ENCODE results near the gene ALMS1. TPM values are rescaled to one million over a fixed set of nuclear protein-coding genes. Genes with fewer than 3 reads are reported as not detected.
"Not testable (repeated sequence)": the region's sequence is repeated elsewhere in the genome, so short reads cannot be mapped to it uniquely, and the experiment has no call there.

Gene ALMS1
- polyA plus RNA-seq, 1 experiment = 9.3 TPM

DNA sequence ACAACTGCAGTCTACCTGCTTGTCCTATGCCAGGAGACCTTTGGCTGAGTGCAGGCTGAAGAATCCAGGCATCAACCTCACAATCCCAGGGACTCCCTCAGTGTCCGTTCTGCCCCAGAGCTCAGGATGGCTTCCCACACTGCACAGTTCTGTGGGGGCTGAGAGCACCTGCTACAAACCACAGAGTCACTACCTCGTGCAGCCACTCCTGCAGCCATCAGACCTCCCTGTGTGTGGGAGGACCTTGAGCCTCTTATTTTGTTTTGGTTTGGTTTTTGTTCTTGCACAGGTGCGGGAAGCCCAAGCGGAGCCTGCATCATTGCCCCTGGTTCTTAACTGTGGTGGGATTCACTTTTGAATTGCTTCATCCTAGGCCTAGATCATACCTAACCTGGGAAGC, 225.6 kb downstream of the ALMS1 start:
- H3K4me3 ChIP-seq (ENCODE audit: low read depth, low read length) = no peak overlapping the region
- POLR2A ChIA-PET = no interaction called here
- TF ChIP-seq, protein P1, sequence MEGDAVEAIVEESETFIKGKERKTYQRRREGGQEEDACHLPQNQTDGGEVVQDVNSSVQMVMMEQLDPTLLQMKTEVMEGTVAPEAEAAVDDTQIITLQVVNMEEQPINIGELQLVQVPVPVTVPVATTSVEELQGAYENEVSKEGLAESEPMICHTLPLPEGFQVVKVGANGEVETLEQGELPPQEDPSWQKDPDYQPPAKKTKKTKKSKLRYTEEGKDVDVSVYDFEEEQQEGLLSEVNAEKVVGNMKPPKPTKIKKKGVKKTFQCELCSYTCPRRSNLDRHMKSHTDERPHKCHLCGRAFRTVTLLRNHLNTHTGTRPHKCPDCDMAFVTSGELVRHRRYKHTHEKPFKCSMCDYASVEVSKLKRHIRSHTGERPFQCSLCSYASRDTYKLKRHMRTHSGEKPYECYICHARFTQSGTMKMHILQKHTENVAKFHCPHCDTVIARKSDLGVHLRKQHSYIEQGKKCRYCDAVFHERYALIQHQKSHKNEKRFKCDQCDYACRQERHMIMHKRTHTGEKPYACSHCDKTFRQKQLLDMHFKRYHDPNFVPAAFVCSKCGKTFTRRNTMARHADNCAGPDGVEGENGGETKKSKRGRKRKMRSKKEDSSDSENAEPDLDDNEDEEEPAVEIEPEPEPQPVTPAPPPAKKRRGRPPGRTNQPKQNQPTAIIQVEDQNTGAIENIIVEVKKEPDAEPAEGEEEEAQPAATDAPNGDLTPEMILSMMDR (IDR thresholded peaks at IDR 0.05; ENCODE audit: low read depth, low read length) = no peak
- H3K9me3 ChIP-seq (ENCODE audit: control insufficient read depth, insufficient read depth, low read length) = no peaks in the 10 kb centered on the region
- DNase-seq (ENCODE audit: low read depth, low spot score) = no peak
- no peaks in the 10 kb centered on the region for H3K27me3 ChIP-seq (ENCODE audit: control insufficient read depth, insufficient read depth, low read length)
- CTCF ChIA-PET = no interaction called here
- H3K27ac ChIP-seq (ENCODE audit: low read depth, low read length) = no peak overlapping the region

- TF ChIP-seq, protein P1 (IDR thresholded peaks at IDR 0.05; ENCODE audit: low read depth, low read length) = no peak
- Histone ChIP-seq H3K27ac (ENCODE audit: low read depth, low read length) (no peak overlapping the region), H3K27me3 (ENCODE audit: control insufficient read depth, insufficient read depth, low read length) (no peaks in the 10 kb centered on the region), H3K4me3 (ENCODE audit: low read depth, low read length) (no peak overlapping the region), H3K9me3 (ENCODE audit: control insufficient read depth, insufficient read depth, low read length) (no peaks in the 10 kb centered on the region)
- no peak for DNase-seq (ENCODE audit: low read depth, low spot score)
- ChIA-PET POLR2A (no interaction called here), CTCF (no interaction called here)
Measured at GRCh38 chr2:73611867-73612266, 226.2 kb downstream of the ALMS1 start.

DNA sequence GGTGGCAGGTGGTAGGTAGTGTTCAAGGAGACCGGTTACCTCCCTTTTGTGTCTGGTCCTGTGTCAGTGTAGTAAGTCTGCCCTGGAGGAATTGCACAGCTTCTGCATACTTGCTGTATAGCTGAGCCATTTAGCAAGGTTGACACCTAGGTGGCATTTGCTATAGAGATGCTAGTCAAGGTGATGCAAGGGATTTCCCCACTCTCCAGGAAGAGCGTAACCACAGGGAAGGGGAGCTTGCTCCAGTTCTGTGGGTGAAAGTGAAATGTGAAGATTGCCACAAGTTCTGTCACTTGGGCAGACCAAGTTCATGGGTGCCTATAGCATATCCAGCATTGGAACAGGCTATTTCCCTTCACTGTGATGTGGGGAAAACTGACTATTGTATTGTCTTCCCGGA, 228.5 kb downstream of the ALMS1 start:
- no peak overlapping the region for H3K27ac ChIP-seq (ENCODE audit: low read depth, low read length)
- CTCF ChIA-PET = interaction anchor here (0.5 to 0.8 kb wide), 2 partner anchors 254 to 565 kb away, joined by 3 read pairs; no protein-coding TSS in a partner anchor
- POLR2A ChIA-PET = no interaction called here
- no peaks in the 10 kb centered on the region for H3K27me3 ChIP-seq (ENCODE audit: control insufficient read depth, insufficient read depth, low read length)
- no peak for DNase-seq (ENCODE audit: low read depth, low spot score)
- H3K9me3 ChIP-seq (ENCODE audit: control insufficient read depth, insufficient read depth, low read length) = no peaks in the 10 kb centered on the region
- TF ChIP-seq, protein P1 (IDR thresholded peaks at IDR 0.05; ENCODE audit: low read depth, low read length) = no peak
- no peak overlapping the region for H3K4me3 ChIP-seq (ENCODE audit: low read depth, low read length)

GRCh38 chr2:73614997-73615396, 229.4 kb downstream of the ALMS1 start:
- ChIA-PET CTCF (interaction anchor here (0.8 kb wide), 1 partner anchor 255 kb away, joined by 3 read pairs; no protein-coding TSS in a partner anchor), POLR2A (no interaction called here)
- no peak for DNase-seq (ENCODE audit: low read depth, low spot score)
- no peaks in the 10 kb centered on the region for H3K27me3 ChIP-seq (ENCODE audit: control insufficient read depth, insufficient read depth, low read length)
- no peaks in the 10 kb centered on the region for H3K9me3 ChIP-seq (ENCODE audit: control insufficient read depth, insufficient read depth, low read length)
- H3K4me3 ChIP-seq (ENCODE audit: low read depth, low read length) = no peak overlapping the region
- no peak overlapping the region for H3K27ac ChIP-seq (ENCODE audit: low read depth, low read length)
- TF ChIP-seq, protein P1 (IDR thresholded peaks at IDR 0.05; ENCODE audit: low read depth, low read length) = no peak

DNA sequence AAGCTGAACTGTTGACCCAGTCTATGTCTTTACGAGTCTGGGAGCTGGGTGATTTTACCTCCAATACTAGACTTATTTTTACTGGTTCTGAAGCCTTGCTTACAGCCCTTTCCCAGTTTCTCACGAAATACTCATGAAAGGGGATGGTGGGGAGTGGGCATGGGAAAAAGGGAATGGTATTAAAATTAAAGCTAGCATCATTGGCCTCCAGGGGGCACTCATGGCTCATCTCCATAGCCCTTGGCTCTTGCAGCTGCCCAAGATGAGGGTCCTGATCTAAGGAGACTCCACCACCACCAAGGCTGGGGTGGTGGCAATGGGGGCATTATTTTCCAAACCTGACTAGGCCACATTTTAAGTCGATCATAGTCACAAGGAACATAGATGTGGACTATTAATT, 234.3 kb downstream of the ALMS1 start:
- H3K4me3 ChIP-seq (ENCODE audit: low read depth, low read length); DNase-seq (ENCODE audit: low read depth, low spot score); H3K9me3 ChIP-seq (ENCODE audit: control insufficient read depth, insufficient read depth, low read length); POLR2A ChIA-PET; CTCF ChIA-PET; H3K27ac ChIP-seq (ENCODE audit: low read depth, low read length); H3K27me3 ChIP-seq (ENCODE audit: control insufficient read depth, insufficient read depth, low read length): not testable (repeated sequence)

GRCh38 chr2:73624036-73624435, 238.4 kb downstream of the ALMS1 start:
- H3K9me3 ChIP-seq (ENCODE audit: control insufficient read depth, insufficient read depth, low read length); H3K27me3 ChIP-seq (ENCODE audit: control insufficient read depth, insufficient read depth, low read length); CTCF ChIA-PET; H3K27ac ChIP-seq (ENCODE audit: low read depth, low read length); H3K4me3 ChIP-seq (ENCODE audit: low read depth, low read length); DNase-seq (ENCODE audit: low read depth, low spot score): not testable (repeated sequence)
- POLR2A ChIA-PET = interaction anchor here (0.6 kb wide), 1 partner anchor 383 kb away, joined by 4 read pairs; no protein-coding TSS in a partner anchor

GRCh38 chr2:73624625-73625024, 239.0 kb downstream of the ALMS1 start:
- CTCF ChIA-PET; H3K4me3 ChIP-seq (ENCODE audit: low read depth, low read length); POLR2A ChIA-PET; H3K27me3 ChIP-seq (ENCODE audit: control insufficient read depth, insufficient read depth, low read length); H3K27ac ChIP-seq (ENCODE audit: low read depth, low read length); H3K9me3 ChIP-seq (ENCODE audit: control insufficient read depth, insufficient read depth, low read length); DNase-seq (ENCODE audit: low read depth, low spot score): not testable (repeated sequence)

DNA sequence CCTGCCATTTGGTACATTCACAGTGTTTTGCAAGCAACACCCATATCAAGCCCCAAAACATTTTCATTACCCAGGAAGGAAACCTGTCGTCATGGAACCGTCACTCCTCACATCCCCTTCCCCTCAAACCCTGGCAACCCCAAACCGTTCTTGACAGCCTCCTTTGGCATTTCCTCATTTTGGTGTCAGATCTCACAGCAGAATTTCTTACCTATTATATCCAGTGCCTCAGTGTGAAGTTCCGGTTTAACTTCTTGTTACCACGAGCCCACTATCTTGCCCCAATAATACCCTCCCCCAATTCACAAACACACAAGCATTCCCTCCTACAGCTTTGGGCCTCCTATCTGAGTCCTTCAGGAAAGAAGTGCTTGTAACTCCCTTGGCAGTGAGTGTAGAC, 240.6 kb downstream of the ALMS1 start:
- H3K4me3 ChIP-seq (ENCODE audit: low read depth, low read length); DNase-seq (ENCODE audit: low read depth, low spot score); H3K27me3 ChIP-seq (ENCODE audit: control insufficient read depth, insufficient read depth, low read length); H3K27ac ChIP-seq (ENCODE audit: low read depth, low read length); H3K9me3 ChIP-seq (ENCODE audit: control insufficient read depth, insufficient read depth, low read length); CTCF ChIA-PET; POLR2A ChIA-PET: not testable (repeated sequence)

DNA sequence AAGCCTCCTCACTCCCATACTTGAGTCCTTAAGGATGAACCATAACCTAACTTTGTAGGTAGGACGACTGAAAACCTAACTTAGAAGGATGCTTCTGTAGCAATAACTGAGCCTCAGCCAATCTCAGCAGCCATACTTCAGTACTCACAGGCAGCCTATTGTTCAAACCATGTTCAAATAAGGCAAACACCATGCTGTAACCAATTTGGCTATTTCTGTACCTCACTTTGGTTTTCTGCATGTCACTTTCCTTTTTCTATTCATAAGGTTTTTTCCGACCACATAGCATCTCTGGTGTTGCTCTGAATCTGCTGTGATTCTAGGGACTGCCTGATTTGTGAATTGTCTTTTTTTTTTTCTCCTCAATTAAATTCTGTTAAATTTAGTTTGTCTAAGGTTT, 242.9 kb downstream of the ALMS1 start:
- POLR2A ChIA-PET; CTCF ChIA-PET; DNase-seq (ENCODE audit: low read depth, low spot score); H3K27ac ChIP-seq (ENCODE audit: low read depth, low read length); H3K4me3 ChIP-seq (ENCODE audit: low read depth, low read length); H3K27me3 ChIP-seq (ENCODE audit: control insufficient read depth, insufficient read depth, low read length); H3K9me3 ChIP-seq (ENCODE audit: control insufficient read depth, insufficient read depth, low read length): not testable (repeated sequence)
